GM12872 (cell line): ENCODE data around the gene PRAMEF17.

Experiments used
- TF ChIP-seq, protein P1 (sequence below): IDR thresholded peaks from 3 replicates; pipeline ENCODE4 v1.5.1; 2011; ENCODE audit warnings: low read depth, mild to moderate bottlenecking, low read length, moderate library complexity; ENCODE audit not compliant: insufficient read depth

Gene PRAMEF17

DNA sequence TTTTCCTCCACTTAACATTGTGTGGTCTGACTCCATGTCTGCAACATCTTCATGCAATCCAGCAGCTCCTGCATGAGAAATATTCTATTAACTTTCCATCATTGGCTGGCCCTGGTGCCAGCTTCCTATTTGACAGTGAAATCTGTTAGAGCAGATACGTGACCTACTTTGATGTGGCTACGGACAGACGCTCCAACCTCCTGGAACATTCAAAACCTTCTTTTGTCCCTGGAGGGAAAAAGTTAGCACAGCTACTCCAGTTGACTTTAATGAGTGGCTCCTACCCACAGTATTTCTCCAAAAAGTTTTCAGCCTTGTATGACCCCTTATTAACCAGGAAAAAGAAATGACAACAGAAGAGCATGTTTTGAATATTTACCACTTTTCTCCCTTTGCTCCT lies 42.8 kb downstream of the PRAMEF17 start:
- TF ChIP-seq, protein P1, sequence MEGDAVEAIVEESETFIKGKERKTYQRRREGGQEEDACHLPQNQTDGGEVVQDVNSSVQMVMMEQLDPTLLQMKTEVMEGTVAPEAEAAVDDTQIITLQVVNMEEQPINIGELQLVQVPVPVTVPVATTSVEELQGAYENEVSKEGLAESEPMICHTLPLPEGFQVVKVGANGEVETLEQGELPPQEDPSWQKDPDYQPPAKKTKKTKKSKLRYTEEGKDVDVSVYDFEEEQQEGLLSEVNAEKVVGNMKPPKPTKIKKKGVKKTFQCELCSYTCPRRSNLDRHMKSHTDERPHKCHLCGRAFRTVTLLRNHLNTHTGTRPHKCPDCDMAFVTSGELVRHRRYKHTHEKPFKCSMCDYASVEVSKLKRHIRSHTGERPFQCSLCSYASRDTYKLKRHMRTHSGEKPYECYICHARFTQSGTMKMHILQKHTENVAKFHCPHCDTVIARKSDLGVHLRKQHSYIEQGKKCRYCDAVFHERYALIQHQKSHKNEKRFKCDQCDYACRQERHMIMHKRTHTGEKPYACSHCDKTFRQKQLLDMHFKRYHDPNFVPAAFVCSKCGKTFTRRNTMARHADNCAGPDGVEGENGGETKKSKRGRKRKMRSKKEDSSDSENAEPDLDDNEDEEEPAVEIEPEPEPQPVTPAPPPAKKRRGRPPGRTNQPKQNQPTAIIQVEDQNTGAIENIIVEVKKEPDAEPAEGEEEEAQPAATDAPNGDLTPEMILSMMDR: no peak

- TF ChIP-seq, protein P1: no peak
Observed at GRCh38 chr1:13435458-13435857, 46.0 kb downstream of the PRAMEF17 start.
